Activated CD4-positive, alpha-beta T cell treated with anti-CD3 and anti-CD28 coated beads for 4 hours (primary cell): ENCODE data around the gene L3MBTL3.
"Not testable (repeated sequence)": the region's sequence is repeated elsewhere in the genome, so short reads cannot be mapped to it uniquely, and the experiment has no call there.

Source experiments
- DNase-seq, 2 donors: peaks; one replicate each; pipeline ENCODE4 v3.0.0-alpha.2; 2020

L3MBTL3 gene

DNA sequence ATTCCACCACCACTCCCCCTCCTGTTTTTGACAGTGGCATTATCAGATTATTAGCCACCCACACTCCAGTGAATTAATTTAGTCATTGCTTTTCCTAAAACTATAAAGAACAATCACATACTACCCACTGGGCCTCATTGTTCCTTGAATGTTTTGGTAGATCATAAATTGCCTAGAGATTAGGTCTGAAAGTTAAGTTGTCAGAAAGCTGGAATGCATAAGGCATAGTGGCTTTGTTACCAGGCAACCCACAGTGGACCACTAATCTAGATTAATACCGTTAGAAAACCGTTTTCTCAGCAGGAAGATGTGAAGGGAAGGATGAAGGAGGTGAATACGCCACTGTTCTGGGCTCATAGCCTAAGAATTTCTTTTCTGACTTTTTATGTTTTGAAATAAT lies 128.7 kb downstream of the L3MBTL3 start:
- no peak for DNase-seq

GRCh38 chr6:130148181-130148580 lies 129.8 kb downstream of the L3MBTL3 start:
- DNase-seq, result no peak

DNA sequence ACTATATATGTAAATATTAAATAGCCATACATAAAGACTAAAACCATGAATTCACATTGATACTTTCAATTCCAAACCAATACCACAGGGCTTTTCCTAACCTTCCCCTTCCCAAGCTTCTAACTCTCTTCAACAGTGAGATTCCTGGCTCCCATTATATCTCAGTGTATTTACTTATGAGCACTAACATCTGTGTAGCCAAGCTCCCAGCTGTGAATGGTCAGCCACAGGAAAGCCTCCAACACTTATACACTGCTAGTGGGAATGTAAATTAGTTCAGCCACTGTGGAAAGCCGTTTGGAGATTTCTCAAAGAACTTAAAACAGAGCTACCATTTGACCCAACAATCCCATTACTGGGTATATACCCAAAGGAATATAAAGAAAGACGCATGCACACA lies 130.6 kb downstream of the L3MBTL3 start:
- not testable (repeated sequence) for DNase-seq

GRCh38 chr6:130150906-130151305 lies 132.5 kb downstream of the L3MBTL3 start:
- DNase-seq, result no peak

DNA sequence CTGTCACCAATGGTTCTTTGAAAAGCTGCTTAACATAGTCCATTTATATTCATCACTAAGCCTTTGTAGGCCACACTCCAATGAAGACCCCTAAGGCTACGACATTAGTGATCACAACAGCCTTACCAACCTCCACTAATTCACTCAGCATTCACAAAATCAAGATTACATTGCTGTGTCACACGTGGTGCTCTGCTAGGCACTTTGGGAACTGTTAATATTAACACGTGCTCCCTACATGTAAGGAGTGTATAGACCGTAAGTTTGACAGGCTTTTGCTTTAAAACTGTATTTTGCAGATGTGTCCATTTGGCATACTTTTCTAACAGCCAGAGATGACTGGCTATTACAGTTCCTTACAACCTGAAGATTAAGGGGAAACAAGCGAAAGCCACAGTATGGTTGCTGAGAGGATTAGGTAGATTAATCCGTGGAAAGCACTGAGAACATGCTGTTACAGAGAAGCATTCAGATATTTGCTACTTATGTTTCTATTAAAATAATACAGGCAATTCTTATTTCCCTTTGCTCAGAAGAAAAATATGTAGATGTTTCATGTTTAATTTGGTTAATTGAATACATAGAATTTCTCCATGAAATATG lies 134.6 kb downstream of the L3MBTL3 start:
- DNase-seq, result no peak

- no peak for DNase-seq
Observed at GRCh38 chr6:130156908-130157307, 138.5 kb downstream of the L3MBTL3 start.

- no peak for DNase-seq
Observed at GRCh38 chr6:130158056-130158455, 139.7 kb downstream of the L3MBTL3 start.

GRCh38 chr6:130158548-130158947 lies 140.2 kb downstream of the L3MBTL3 start:
- no peak for DNase-seq

DNA sequence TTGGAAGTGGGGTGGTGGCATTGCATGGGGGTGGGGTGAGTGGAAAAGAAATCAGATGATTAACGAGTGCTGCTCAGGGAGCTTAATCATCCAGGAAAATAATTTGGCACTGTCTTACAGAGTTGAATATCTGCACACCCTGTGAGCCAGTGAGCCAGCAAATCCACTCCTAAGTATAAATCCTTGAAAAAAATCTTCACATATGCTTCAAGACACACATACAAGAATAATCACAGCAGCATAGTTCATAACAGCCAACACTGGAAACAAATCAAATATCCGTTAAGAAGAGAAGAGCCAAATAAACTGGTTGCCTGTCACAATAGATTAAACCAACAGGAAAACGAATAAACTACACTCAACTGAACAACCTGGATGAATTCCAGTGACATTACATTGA lies 141.6 kb downstream of the L3MBTL3 start:
- DNase-seq, result no peak

- no peak for DNase-seq
Observed at GRCh38 chr6:130161683-130162404, 143.5 kb downstream of the L3MBTL3 start.

DNA sequence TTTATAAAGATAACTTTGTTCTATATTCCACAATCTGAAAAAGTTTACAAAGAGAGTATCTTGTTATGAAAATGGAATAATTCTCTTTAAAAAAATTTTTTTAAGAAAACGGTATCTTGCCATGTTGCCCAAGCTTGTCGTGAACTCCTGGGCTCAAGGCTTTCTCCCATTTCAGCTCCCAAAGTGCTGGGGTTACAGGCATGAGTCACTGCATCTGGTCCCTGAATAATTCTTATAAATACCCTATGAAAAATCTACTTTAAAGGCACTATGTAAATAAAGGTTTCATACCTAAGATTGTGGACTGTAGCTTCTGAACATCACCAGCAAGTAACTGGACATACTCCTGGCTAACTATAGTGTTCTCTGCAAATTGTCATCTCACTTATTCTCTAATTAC lies 144.0 kb downstream of the L3MBTL3 start:
- DNase-seq, result no peak

GRCh38 chr6:130163266-130163665 lies 144.9 kb downstream of the L3MBTL3 start:
- no peak for DNase-seq

DNA sequence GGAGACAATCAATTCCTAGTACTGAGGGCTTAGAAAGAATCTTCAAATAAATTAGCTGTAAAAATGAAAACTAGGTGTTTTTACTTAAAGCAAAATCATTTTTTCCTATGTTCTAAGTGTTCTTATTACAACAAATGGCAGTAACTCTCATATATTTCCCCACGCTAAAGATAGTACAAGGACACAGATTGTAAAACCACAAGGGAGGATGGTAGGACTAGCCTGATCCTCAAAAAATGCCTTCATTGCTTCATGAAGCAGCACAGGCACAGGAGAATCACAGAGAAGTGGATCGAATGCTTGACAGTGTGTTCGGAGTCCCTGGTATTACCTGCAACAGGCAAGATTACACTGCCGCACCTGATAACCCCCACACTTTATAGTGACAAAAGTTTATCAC lies 145.9 kb downstream of the L3MBTL3 start:
- DNase-seq, result no peak

DNA sequence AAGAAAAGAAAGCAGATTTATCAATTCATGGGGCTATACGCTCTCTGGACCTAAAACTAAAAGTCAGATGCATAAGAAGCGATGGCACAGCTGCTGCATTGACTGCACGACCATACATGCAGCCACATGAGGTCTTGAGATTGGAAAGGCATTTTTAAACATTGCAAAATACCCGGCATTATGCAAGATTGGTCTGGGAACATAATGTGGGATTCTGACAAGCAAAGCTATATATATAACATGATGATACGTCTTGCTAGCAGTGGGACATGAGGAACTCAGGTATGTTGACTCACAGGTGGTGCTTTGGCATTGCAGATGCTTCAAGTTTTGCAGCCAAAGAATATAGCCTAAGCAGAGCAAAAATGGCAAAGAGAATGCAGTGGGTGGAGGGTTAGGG lies 149.3 kb downstream of the L3MBTL3 start:
- no peak for DNase-seq

DNA sequence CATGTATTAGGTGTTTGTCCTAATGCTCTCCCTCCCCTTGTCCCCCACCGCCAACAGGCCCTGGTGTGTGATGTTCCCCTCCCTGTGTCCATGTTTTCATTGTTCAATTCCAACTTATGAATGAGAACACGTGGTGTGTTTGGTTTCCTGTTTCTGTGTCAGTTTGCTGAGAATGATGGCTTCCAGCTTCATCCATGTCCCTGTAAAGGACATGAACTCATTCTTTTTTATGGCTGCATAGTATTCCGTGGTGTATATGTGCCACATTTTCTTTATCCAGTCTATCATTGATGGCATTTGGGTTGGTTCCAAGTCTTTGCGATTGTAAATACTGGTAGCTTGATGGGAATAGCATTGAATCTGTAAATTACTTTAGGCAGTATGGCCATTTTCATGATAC lies 151.8 kb downstream of the L3MBTL3 start:
- DNase-seq, result not testable (repeated sequence)

DNA sequence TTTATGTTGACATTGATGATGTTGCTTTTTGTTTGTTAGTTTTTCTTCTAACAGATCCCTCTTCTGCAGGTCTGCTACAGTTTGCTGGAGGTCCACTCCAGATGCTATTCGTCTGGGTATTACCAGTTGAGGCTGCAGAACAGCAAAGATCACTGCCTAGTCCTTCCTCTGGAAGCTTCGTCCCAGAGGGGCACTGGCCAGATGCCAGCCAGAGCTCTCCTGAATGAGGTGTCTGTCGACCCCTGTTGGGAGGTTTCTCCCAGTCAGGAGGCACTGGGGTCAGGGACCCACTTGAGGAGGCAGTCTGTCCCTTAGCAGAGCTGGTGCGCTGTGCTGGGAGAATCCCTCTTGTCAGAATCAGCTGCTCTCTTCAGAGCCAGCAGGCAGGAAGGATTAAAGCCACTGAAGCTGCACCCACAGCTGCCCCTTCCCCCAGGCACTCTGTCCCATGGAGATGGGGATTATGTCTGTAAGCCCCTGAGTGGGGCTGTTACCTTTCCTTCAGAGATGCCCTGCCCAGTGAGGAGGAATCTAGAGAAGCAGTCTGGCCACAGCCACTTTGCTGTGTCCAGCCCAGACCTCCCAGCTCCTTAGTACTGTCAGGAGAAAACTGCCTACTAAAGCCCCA lies 155.1 kb downstream of the L3MBTL3 start:
- DNase-seq, result not testable (repeated sequence)

DNA sequence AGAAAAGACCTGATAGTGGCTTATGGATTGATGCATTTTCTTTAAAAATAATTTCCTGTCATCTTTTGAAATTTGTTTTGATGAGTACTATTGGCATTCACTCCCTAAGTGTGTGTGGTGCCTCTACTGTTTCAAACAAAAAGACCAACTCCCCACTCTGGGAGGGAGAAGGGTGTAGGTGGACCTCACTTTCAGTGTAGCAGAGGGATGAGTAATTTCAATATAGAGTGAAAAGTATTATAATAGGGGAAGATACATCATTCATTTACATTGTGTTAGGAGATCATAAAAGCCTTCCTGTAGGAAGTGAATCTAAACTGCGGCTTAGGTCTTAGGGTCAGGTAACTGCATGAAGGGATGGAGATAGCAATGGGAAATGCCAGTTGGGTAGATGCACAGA lies 158.0 kb downstream of the L3MBTL3 start:
- DNase-seq, result no peak

- DNase-seq, result no peak
Observed at GRCh38 chr6:130178692-130179091, 160.3 kb downstream of the L3MBTL3 start.

- no peak for DNase-seq
Observed at GRCh38 chr6:130182466-130182865, 164.1 kb downstream of the L3MBTL3 start.

DNA sequence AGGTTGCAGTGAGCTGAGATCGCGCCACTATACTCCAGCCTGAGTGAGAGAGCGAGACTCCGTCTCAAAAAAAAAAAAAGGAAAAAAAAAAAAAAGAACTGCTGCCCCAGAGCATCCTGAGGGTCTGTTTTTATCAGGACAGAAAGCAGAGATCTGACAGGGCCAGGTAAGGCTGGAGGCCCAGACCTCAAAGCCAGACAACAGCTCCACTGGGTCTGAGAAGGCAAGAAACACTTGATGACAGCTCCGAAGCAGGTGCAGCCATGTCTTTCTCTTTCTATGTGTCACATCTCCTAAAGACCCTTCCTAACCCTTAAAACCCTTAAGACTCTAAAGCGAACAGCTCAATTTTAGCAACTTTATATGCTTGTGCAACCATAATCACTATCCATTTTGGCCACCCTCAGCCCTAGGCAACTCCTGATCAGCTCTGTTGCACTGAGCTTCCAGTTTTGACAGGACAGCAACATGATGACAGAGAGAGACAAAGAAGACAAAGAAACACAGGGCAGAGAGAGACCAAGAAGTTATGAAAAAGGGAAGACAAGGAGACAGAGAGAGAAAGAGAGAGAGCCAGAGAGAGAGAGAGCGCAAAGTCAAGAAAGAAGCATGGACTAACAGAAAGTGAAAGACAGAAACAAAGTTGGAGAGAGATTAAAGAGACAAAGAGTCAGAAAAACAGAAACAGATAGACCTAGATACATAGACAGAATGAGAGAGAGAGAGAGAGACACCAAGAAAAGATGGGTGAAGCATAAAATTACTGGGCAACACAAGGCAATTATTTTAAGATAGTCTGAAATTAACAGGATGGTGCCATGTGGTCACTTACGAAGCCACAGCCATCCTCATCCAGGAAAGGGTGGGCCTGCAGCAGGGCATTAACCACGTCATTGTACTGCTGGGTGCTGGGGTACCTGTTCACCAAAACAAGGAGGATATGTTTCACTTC lies 165.2 kb downstream of the L3MBTL3 start:
- no peak for DNase-seq

- no peak for DNase-seq
Observed at GRCh38 chr6:130185658-130186057, 167.3 kb downstream of the L3MBTL3 start.

- DNase-seq, result no peak
Observed at GRCh38 chr6:130187335-130188206, 169.2 kb downstream of the L3MBTL3 start.
